GM23338 (cell line): ENCODE results near the gene TRAF1. TPM values are rescaled to one million over a fixed set of nuclear protein-coding genes. Genes with fewer than 3 reads are reported as not detected.

Source experiments
- ATAC-seq: fragments of 200-7000 bp; cut with Tn5 transposase; 3 replicates; pipeline ENCODE4 v1.9.1; 2020
- DNase-seq: peaks from one replicate; pipeline ENCODE4 v3.0.0-alpha.2; 2015; ENCODE audit warnings: low spot score
- H2AFZ ChIP-seq: fragments of 200-600 bp; sonication (generic); 2 replicates; pipeline ENCODE4 v1.8.0; 2016; ENCODE audit warnings: antibody characterized with exemption, mild to moderate bottlenecking, moderate library complexity
- H3F3A ChIP-seq: fragments of 200-600 bp; sonication (generic); replicated peaks from 2 replicates; pipeline ENCODE4 v1.8.0; 2017; ENCODE audit warnings: antibody characterized with exemption, mixed run types, low read depth
- H3K27ac ChIP-seq: fragments of 200-600 bp; sonication (generic); 2 replicates; pipeline ENCODE4 v1.6.1; 2016; ENCODE audit warnings: low read depth
- H3K27me3 ChIP-seq: fragments of 200-600 bp; sonication (generic); 2 replicates; pipeline ENCODE4 v1.8.0; 2016; ENCODE audit warnings: mild to moderate bottlenecking, mixed run types, moderate library complexity; ENCODE audit not compliant: insufficient read depth
- H3K36me3 ChIP-seq: fragments of 200-600 bp; sonication (generic); 2 replicates; pipeline ENCODE4 v1.8.0; 2016; ENCODE audit warnings: mild to moderate bottlenecking; ENCODE audit not compliant: insufficient read depth
- H3K4me1 ChIP-seq: fragments of 200-600 bp; sonication (generic); 2 replicates; pipeline ENCODE4 v1.8.0; 2016; ENCODE audit warnings: mild to moderate bottlenecking, moderate library complexity; ENCODE audit not compliant: insufficient read depth
- H3K4me2 ChIP-seq: fragments of 200-600 bp; sonication (generic); 2 replicates; pipeline ENCODE4 v1.7.1; 2017; ENCODE audit warnings: mixed run types
- H3K4me3 ChIP-seq: fragments of 200-600 bp; sonication (generic); 2 replicates; pipeline ENCODE4 v1.6.1; 2016; ENCODE audit warnings: mixed run types
- H3K79me2 ChIP-seq: fragments of 200-600 bp; sonication (generic); replicated peaks from 2 replicates; pipeline ENCODE4 v1.8.0; 2017; ENCODE audit warnings: mild to moderate bottlenecking; ENCODE audit not compliant: insufficient read depth
- H3K9me2 ChIP-seq: fragments of 200-600 bp; sonication (generic); 2 replicates; pipeline ENCODE4 v1.8.0; 2017; ENCODE audit not compliant: insufficient read depth
- H4K20me1 ChIP-seq: fragments of 200-600 bp; sonication (generic); replicated peaks from 2 replicates; pipeline ENCODE4 v1.8.0; 2017; ENCODE audit warnings: mild to moderate bottlenecking; ENCODE audit not compliant: insufficient read depth
- H3K27ac Mint-ChIP-seq: 2 replicates; pipeline ENCODE4 v1.8.0; 2020; ENCODE audit warnings: inconsistent platforms, mild to moderate bottlenecking, moderate library complexity, mixed read lengths
- H3K27me3 Mint-ChIP-seq: 3 replicates; pipeline ENCODE4 v1.8.0; 2022; ENCODE audit warnings: low read depth, mild to moderate bottlenecking, moderate library complexity, mixed read lengths, inconsistent platforms; ENCODE audit not compliant: insufficient read depth, poor library complexity
- H3K36me3 Mint-ChIP-seq: 3 replicates; pipeline ENCODE4 v1.8.0; 2021; ENCODE audit warnings: low read depth, mild to moderate bottlenecking, inconsistent platforms, moderate library complexity, mixed read lengths
- H3K4me1 Mint-ChIP-seq: 3 replicates; pipeline ENCODE4 v1.8.0; 2020; ENCODE audit warnings: mild to moderate bottlenecking, inconsistent platforms, mixed read lengths
- H3K4me3 Mint-ChIP-seq: 3 replicates; pipeline ENCODE4 v1.8.0; 2021; ENCODE audit warnings: moderate library complexity, mild to moderate bottlenecking, inconsistent platforms, mixed read lengths
- H3K9me3 Mint-ChIP-seq: 3 replicates; pipeline ENCODE4 v1.8.0; 2020; ENCODE audit warnings: moderate library complexity, mild to moderate bottlenecking, inconsistent platforms, mixed read lengths
- EZH2phosphoT487 ChIP-seq: fragments of 200-600 bp; sonication (generic); IDR thresholded peaks from one replicate; pipeline ENCODE4 v1.8.1; 2018; ENCODE audit warnings: antibody characterized with exemption; ENCODE audit not compliant: unreplicated experiment
- NANOG ChIP-seq: IDR thresholded peaks from 2 replicates; pipeline ENCODE4 v1.6.1; 2016; ENCODE audit warnings: antibody characterized with exemption, borderline replicate concordance
- POLR2AphosphoS5 ChIP-seq: IDR thresholded peaks from 2 replicates; pipeline ENCODE4 v1.6.1; 2016; ENCODE audit warnings: antibody characterized with exemption, low read depth
- ZNF331 ChIP-seq: fragments of 250-450 bp; sonication (Bioruptor Pico); IDR thresholded peaks from 2 replicates; pipeline ENCODE4 v1.5.0; 2020; ENCODE audit warnings: low read depth, mild to moderate bottlenecking, moderate library complexity
- polyA plus RNA-seq: library from polyadenylated mRNA; unstranded; fragments of >200 nt; fragmentation: Nextera tagmentation; extraction: Ambion mirVana; gene quantifications from 2 replicates; pipeline ENCODE4 v1.2.1, GENCODE V29; 2016
- total RNA-seq: library from RNA; depleted of rRNA; stranded (reverse); fragments of >200 nt; shearing (Covaris generic); gene quantifications from 2 replicates; pipeline ENCODE4 v1.2.3, GENCODE V29; 2014
- TF ChIP-seq, protein P1 (sequence below), 2 experiments: fragments of 200-600 bp in 1 of 2; sonication (generic) in 1 of 2; conservative IDR thresholded peaks; 2 replicates each; pipeline versions ENCODE4 v1.5.1 to v1.6.1; 2016 to 2017; ENCODE audit warnings: antibody characterized with exemption in 2 of 2, low read depth in 2 of 2, mild to moderate bottlenecking in 2 of 2, moderate library complexity in 1 of 2
- TF ChIP-seq, protein P2 (sequence below): fragments of 250-450 bp; sonication (Bioruptor Pico); IDR thresholded peaks from 2 replicates; pipeline ENCODE4 v1.5.0; 2020; ENCODE audit warnings: mild to moderate bottlenecking, moderate library complexity

TRAF1 gene
- total and polyA plus RNA-seq, 2 experiments from 2014 or later = 0.39 to 1.4 TPM

DNA sequence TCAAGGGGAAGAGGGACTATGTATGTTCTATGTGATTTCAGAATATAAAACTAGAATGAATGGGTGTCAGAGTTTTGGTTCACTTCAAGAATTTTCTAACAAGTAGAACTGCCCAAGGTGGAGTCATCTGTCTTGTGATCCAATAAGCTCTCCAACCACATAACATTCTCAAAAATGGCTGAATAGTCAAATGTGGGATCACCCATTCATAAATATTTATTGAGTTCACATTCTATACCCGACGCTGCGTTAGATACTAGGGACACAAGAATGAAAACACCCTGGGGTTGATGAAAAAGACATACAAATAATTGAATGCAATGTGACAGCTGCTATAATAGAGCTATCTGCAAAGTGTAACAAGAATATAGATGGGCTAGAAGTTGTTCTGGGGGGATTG, 35.3 kb upstream of the TRAF1 start (continued):
- TF ChIP-seq, protein P1, sequence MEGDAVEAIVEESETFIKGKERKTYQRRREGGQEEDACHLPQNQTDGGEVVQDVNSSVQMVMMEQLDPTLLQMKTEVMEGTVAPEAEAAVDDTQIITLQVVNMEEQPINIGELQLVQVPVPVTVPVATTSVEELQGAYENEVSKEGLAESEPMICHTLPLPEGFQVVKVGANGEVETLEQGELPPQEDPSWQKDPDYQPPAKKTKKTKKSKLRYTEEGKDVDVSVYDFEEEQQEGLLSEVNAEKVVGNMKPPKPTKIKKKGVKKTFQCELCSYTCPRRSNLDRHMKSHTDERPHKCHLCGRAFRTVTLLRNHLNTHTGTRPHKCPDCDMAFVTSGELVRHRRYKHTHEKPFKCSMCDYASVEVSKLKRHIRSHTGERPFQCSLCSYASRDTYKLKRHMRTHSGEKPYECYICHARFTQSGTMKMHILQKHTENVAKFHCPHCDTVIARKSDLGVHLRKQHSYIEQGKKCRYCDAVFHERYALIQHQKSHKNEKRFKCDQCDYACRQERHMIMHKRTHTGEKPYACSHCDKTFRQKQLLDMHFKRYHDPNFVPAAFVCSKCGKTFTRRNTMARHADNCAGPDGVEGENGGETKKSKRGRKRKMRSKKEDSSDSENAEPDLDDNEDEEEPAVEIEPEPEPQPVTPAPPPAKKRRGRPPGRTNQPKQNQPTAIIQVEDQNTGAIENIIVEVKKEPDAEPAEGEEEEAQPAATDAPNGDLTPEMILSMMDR (conservative IDR thresholded peaks at IDR 0.05; ENCODE audit: low read depth in 2 of 2) = no peak
- TF ChIP-seq, protein P2, sequence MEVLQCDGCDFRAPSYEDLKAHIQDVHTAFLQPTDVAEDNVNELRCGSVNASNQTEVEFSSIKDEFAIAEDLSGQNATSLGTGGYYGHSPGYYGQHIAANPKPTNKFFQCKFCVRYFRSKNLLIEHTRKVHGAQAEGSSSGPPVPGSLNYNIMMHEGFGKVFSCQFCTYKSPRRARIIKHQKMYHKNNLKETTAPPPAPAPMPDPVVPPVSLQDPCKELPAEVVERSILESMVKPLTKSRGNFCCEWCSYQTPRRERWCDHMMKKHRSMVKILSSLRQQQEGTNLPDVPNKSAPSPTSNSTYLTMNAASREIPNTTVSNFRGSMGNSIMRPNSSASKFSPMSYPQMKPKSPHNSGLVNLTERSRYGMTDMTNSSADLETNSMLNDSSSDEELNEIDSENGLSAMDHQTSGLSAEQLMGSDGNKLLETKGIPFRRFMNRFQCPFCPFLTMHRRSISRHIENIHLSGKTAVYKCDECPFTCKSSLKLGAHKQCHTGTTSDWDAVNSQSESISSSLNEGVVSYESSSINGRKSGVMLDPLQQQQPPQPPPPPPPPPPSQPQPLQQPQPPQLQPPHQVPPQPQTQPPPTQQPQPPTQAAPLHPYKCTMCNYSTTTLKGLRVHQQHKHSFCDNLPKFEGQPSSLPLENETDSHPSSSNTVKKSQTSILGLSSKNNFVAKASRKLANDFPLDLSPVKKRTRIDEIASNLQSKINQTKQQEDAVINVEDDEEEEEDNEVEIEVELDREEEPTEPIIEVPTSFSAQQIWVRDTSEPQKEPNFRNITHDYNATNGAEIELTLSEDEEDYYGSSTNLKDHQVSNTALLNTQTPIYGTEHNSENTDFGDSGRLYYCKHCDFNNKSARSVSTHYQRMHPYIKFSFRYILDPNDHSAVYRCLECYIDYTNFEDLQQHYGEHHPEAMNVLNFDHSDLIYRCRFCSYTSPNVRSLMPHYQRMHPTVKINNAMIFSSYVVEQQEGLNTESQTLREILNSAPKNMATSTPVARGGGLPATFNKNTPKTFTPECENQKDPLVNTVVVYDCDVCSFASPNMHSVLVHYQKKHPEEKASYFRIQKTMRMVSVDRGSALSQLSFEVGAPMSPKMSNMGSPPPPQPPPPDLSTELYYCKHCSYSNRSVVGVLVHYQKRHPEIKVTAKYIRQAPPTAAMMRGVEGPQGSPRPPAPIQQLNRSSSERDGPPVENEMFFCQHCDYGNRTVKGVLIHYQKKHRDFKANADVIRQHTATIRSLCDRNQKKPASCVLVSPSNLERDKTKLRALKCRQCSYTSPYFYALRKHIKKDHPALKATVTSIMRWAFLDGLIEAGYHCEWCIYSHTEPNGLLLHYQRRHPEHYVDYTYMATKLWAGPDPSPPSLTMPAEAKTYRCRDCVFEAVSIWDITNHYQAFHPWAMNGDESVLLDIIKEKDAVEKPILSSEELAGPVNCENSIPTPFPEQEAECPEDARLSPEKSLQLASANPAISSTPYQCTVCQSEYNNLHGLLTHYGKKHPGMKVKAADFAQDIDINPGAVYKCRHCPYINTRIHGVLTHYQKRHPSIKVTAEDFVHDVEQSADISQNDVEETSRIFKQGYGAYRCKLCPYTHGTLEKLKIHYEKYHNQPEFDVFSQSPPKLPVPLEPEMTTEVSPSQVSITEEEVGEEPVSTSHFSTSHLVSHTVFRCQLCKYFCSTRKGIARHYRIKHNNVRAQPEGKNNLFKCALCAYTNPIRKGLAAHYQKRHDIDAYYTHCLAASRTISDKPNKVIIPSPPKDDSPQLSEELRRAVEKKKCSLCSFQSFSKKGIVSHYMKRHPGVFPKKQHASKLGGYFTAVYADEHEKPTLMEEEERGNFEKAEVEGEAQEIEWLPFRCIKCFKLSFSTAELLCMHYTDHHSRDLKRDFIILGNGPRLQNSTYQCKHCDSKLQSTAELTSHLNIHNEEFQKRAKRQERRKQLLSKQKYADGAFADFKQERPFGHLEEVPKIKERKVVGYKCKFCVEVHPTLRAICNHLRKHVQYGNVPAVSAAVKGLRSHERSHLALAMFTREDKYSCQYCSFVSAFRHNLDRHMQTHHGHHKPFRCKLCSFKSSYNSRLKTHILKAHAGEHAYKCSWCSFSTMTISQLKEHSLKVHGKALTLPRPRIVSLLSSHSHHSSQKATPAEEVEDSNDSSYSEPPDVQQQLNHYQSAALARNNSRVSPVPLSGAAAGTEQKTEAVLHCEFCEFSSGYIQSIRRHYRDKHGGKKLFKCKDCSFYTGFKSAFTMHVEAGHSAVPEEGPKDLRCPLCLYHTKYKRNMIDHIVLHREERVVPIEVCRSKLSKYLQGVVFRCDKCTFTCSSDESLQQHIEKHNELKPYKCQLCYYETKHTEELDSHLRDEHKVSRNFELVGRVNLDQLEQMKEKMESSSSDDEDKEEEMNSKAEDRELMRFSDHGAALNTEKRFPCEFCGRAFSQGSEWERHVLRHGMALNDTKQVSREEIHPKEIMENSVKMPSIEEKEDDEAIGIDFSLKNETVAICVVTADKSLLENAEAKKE (CRISPR knock-in tag) = no peak
- TF ChIP-seq ZNF331 (CRISPR knock-in tag) (no peak), NANOG (no peak), EZH2phosphoT487 (no peak)

DNA sequence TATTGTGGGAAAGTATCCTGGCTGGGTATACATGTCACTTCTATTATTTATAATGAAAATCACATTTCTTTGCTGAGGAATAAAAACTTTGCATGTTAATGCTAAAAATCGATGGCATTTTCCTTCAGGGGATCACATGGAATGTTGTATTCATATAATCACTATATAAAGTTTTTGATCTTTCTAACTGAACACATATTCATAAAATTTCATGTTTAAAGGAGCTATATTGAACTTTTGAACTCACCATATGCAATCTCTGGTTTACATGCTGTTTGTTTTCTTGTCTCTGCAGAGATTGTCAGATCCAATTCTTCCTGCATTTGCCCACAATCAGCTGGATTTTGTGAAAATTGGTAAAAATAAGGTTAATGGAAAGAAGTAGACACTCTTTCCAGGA, 33.4 kb upstream of the TRAF1 start:
- Mint-ChIP-seq H3K4me3 (no peak overlapping the region), H3K27ac (no peak overlapping the region), H3K27me3 (no peaks in the 10 kb centered on the region), H3K36me3 (no peaks in the 10 kb centered on the region), H3K4me1 (peaks cover 13% of the 10 kb centered on the region), H3K9me3 (no peaks in the 10 kb centered on the region)
- ATAC-seq = no peak
- Histone ChIP-seq H3F3A (no peaks in the 10 kb centered on the region), H3K4me3 (no peak overlapping the region), H3K27ac (no peak overlapping the region), H3K79me2 (no peaks in the 10 kb centered on the region), H2AFZ (no peak overlapping the region), H3K27me3 (no peaks in the 10 kb centered on the region), H3K4me1 (peaks cover 13% of the 10 kb centered on the region), H3K36me3 (no peaks in the 10 kb centered on the region), H4K20me1 (no peaks in the 10 kb centered on the region), H3K4me2 (no peak overlapping the region), H3K9me2 (no peaks in the 10 kb centered on the region)
- DNase-seq = no peak
- TF ChIP-seq POLR2AphosphoS5 (no peak), EZH2phosphoT487 (no peak)
- TF ChIP-seq, protein P2 (CRISPR knock-in tag) = no peak
